DOHH2 (cell line): ENCODE measurements around the gene ZNF23.

Source experiments
- H3F3A ChIP-seq: fragments of 200-600 bp; sonication (generic), shearing (Covaris generic); 2 replicates; pipeline ENCODE4 v1.6.0; 2016; ENCODE audit warnings: antibody characterized with exemption, mild to moderate bottlenecking; ENCODE audit not compliant: control insufficient read depth, insufficient read depth
- H3K27ac ChIP-seq: fragments of 200-600 bp; sonication (generic); 2 replicates; pipeline ENCODE4 v1.5.1; 2014; ENCODE audit warnings: low read depth, mild to moderate bottlenecking, low read length, moderate library complexity
- H3K27me3 ChIP-seq: fragments of 200-600 bp; sonication (generic); 2 replicates; pipeline ENCODE4 v1.6.1; 2014; ENCODE audit warnings: mild to moderate bottlenecking, low read length, mixed read lengths; ENCODE audit not compliant: control insufficient read depth
- H3K36me3 ChIP-seq: fragments of 200-600 bp; sonication (generic); 2 replicates; pipeline ENCODE4 v1.6.1; 2014; ENCODE audit warnings: mild to moderate bottlenecking, low read length, moderate library complexity, mixed read lengths; ENCODE audit not compliant: control insufficient read depth
- H3K4me1 ChIP-seq: fragments of 200-600 bp; sonication (generic); 2 replicates; pipeline ENCODE4 v1.6.1; 2014; ENCODE audit warnings: mild to moderate bottlenecking, low read length, mixed read lengths; ENCODE audit not compliant: control insufficient read depth
- H3K4me2 ChIP-seq: fragments of 200-600 bp; sonication (generic); 2 replicates; pipeline ENCODE4 v1.6.0; 2014; ENCODE audit warnings: mild to moderate bottlenecking, low read length, moderate library complexity
- H3K4me3 ChIP-seq: fragments of 200-600 bp; sonication (generic); 2 replicates; pipeline ENCODE4 v1.5.1; 2014; ENCODE audit warnings: mild to moderate bottlenecking, low read length, mixed read lengths
- H3K79me2 ChIP-seq: fragments of 200-600 bp; sonication (generic); 2 replicates; pipeline ENCODE4 v1.6.1; 2014; ENCODE audit warnings: mild to moderate bottlenecking, low read length, mixed read lengths; ENCODE audit not compliant: control insufficient read depth
- H3K9me2 ChIP-seq: fragments of 200-600 bp; sonication (generic); replicated peaks from 2 replicates; pipeline ENCODE4 v1.6.1; 2014; ENCODE audit warnings: mild to moderate bottlenecking, low read length, mixed read lengths; ENCODE audit not compliant: control insufficient read depth
- H3K9me3 ChIP-seq: fragments of 200-600 bp; sonication (generic); 2 replicates; pipeline ENCODE4 v1.6.1; 2014; ENCODE audit warnings: antibody characterized with exemption, low read length, mixed read lengths; ENCODE audit not compliant: control insufficient read depth, insufficient read depth
- H4K20me1 ChIP-seq: fragments of 200-600 bp; sonication (generic); 2 replicates; pipeline ENCODE4 v1.6.0; 2014; ENCODE audit warnings: low read depth, mild to moderate bottlenecking, antibody characterized with exemption, low read length, moderate library complexity; ENCODE audit not compliant: control insufficient read depth, insufficient read depth
- EZH2phosphoT487 ChIP-seq: fragments of 200-600 bp; sonication (generic); IDR thresholded peaks from 2 replicates; pipeline ENCODE4 v1.6.1; 2017; ENCODE audit warnings: borderline replicate concordance, mild to moderate bottlenecking, antibody characterized with exemption, low read length, moderate library complexity, mixed read lengths
- TF ChIP-seq, protein P1 (sequence below): fragments of 200-600 bp; sonication (generic); IDR thresholded peaks from one replicate; pipeline ENCODE4 v1.5.1; 2014; ENCODE audit warnings: antibody characterized with exemption, mild to moderate bottlenecking, low read depth, low read length; ENCODE audit not compliant: poor library complexity, severe bottlenecking

ZNF23 gene

DNA sequence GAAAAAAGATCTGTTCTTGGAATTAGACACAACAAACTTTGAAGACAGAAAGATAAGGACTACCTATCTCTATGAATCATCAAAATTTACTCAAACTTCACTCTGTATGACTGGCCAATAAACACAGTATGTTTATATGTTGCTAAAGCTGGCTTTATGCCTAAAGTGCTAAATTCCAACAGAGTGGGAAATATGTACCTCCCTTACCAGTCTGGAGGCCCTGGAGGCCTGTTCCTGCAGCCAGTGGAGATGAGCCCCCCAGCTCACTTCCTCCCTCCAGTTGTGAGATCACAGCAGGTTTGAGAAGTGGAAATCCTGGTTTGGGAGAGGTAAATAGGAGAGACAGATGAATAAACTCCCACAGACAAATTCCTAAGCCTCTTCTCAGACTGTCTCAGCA is 9.0 kb downstream of the ZNF23 start:
- H3K4me3 ChIP-seq = no peak overlapping the region
- peaks cover 69% of the 10 kb centered on the region for H3K36me3 ChIP-seq
- TF ChIP-seq, protein P1, sequence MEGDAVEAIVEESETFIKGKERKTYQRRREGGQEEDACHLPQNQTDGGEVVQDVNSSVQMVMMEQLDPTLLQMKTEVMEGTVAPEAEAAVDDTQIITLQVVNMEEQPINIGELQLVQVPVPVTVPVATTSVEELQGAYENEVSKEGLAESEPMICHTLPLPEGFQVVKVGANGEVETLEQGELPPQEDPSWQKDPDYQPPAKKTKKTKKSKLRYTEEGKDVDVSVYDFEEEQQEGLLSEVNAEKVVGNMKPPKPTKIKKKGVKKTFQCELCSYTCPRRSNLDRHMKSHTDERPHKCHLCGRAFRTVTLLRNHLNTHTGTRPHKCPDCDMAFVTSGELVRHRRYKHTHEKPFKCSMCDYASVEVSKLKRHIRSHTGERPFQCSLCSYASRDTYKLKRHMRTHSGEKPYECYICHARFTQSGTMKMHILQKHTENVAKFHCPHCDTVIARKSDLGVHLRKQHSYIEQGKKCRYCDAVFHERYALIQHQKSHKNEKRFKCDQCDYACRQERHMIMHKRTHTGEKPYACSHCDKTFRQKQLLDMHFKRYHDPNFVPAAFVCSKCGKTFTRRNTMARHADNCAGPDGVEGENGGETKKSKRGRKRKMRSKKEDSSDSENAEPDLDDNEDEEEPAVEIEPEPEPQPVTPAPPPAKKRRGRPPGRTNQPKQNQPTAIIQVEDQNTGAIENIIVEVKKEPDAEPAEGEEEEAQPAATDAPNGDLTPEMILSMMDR = no peak
- H3F3A ChIP-seq = no peaks in the 10 kb centered on the region
- no peak overlapping the region for H3K4me2 ChIP-seq
- peaks cover 29% of the 10 kb centered on the region for H3K9me3 ChIP-seq
- no peaks in the 10 kb centered on the region for H4K20me1 ChIP-seq
- no peaks in the 10 kb centered on the region for H3K4me1 ChIP-seq
- no peaks in the 10 kb centered on the region for H3K27me3 ChIP-seq
- H3K79me2 ChIP-seq = no peaks in the 10 kb centered on the region; the same call in 1 of the 2 replicates
- H3K27ac ChIP-seq = no peak overlapping the region
- H3K9me2 ChIP-seq = no peaks in the 10 kb centered on the region

DNA sequence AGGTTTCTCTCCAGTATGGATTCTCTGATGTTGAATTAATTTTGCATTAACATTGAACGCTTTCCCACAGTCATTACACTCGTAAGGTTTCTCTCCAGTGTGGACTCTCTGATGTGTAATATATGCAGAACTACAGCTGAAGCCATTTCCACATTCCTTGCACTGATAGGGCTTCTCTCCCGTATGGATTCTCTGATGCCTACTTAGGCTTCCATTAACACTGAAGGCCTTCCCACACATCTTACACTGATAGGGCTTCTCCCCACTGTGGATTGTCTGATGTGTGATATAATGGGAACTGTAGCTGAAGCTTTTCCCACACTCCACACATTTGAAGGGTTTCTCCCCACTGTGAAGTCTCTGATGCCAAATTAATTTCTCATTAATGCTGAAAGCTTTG is 13.0 kb downstream of the ZNF23 start:
- H3K4me3 ChIP-seq = no peak overlapping the region
- H3K4me1 ChIP-seq = no peaks in the 10 kb centered on the region
- no peaks in the 10 kb centered on the region for H3F3A ChIP-seq
- no peak overlapping the region for H3K27ac ChIP-seq
- no peaks in the 10 kb centered on the region for H3K79me2 ChIP-seq
- no peaks in the 10 kb centered on the region for H3K27me3 ChIP-seq
- no peaks in the 10 kb centered on the region for H4K20me1 ChIP-seq
- no peaks in the 10 kb centered on the region for H3K9me2 ChIP-seq
- TF ChIP-seq, protein P1 = no peak
- TF ChIP-seq EZH2phosphoT487 = no peak
- H3K4me2 ChIP-seq = no peak overlapping the region
- H3K36me3 ChIP-seq = peaks cover 64% of the 10 kb centered on the region
- H3K9me3 ChIP-seq = peaks cover 37% of the 10 kb centered on the region

DNA sequence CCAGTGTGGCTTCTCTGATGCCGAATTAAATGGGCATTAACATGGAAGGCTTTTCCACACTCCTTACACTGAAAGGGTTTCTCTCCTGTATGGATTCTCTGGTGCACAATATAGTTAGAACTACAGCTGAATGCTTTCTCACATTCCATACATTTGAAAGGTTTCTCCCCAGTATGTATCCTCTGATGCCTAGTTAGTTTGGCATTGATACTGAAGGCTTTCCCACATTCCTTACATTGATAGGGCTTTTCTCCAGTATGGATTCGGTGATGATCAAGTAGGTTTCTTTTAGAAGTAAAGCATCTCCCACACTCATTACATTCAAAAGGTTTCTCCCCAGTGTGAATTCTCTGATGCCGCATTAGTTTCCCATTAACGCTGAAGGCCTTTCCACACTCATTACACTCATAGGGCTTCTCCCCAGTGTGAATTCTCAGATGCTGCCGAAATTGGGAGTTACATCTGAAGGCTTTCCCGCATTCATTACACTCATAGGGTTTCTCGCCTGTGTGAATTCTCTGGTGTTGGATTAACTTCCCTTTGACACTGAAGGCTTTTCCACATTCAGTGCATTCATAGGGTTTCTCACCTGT is 13.7 kb downstream of the ZNF23 start:
- no peak overlapping the region for H3K4me3 ChIP-seq
- H3K9me3 ChIP-seq = peaks cover 37% of the 10 kb centered on the region

More for the DNA sequence above, 13.7 kb downstream of the ZNF23 start:
- Histone ChIP-seq H3K79me2 (no peaks in the 10 kb centered on the region), H3K4me2 (no peak overlapping the region), H3K9me2 (no peaks in the 10 kb centered on the region), H3F3A (no peaks in the 10 kb centered on the region), H3K36me3 (peaks cover 57% of the 10 kb centered on the region), H3K27ac (no peak overlapping the region), H4K20me1 (no peaks in the 10 kb centered on the region), H3K4me1 (no peaks in the 10 kb centered on the region), H3K27me3 (no peaks in the 10 kb centered on the region)
- TF ChIP-seq, protein P1 = no peak
- no peak for TF ChIP-seq EZH2phosphoT487
